ENCODE results near the gene FADS6.
"Not testable (repeated sequence)": the region's sequence is repeated elsewhere in the genome, so short reads cannot be mapped to it uniquely, and the experiment has no call there.

The FADS6 gene

DNA sequence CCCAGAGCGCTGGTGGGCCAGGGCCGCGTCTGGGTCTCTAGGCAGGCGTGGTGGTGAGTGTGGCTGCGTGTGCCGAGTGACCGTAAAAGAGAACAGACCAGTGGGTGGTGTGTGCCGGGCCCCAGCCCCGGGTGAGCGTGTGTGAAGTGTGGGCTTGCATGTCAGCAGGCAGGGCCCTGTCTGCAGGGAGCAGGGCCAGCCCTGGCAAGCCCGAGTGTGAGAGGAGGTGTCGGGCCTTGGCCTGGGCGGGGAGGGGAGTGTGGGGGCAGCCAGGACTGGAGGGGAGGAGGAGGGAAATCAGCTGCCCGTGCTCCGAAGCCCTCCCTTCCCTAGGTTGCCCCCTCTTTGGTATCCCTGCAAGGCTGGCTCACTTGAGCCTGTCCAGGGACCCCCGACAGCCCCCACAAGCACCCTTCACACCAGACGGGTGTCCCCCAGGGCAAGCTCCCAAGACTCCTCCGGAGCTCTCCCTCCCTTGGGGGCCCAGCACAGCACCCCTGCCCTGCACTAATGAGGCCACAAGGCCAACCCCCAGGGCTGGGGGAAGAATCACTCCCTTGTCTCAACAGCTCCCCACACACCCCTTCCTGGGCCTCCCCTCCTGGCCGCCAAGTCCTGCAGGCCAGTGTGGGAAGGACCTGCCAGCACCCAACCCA lies 27.7 kb upstream of the FADS6 start:
- no peak for DNase-seq (ENCODE audit: low read depth, low spot score)

DNA sequence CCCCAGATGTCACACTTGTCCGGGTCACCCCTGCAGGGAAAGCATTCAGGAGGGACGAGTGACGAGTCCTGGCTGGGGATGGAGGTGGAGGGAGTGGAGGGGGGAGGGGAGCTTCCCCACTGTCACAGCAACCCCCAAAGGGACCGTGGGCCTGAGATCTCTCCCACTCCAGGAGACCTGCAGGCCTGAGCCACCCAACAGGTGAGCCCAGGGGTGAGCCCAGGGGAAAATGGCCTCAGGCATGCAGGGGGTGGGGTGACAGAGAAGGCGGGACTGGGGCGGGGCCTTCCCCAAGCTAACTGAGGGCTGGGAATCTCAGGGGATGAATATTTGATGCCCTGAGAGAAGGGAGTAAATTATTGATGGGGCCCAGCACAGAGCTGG lies 27.2 kb upstream of the FADS6 start:
- DNase-seq (ENCODE audit: low read depth, low spot score) = no peak

DNA sequence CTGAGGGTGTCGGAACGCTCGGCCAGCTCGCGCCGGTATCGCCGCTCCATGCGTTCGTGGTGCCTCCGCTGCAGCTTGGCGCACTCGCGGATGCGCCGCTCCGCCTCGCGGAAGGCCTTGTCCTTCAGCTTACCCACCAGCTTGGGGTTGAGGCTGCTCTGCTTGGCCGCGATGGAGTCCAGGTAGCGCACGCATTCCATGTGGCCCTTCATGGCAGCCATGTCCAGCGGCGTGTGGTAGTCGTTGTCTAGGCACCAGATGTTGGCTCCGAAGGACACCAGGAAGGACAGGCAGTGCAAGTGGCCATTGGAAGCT lies 26.8 kb upstream of the FADS6 start:
- DNase-seq (ENCODE audit: low read depth, low spot score) = no peak

DNA sequence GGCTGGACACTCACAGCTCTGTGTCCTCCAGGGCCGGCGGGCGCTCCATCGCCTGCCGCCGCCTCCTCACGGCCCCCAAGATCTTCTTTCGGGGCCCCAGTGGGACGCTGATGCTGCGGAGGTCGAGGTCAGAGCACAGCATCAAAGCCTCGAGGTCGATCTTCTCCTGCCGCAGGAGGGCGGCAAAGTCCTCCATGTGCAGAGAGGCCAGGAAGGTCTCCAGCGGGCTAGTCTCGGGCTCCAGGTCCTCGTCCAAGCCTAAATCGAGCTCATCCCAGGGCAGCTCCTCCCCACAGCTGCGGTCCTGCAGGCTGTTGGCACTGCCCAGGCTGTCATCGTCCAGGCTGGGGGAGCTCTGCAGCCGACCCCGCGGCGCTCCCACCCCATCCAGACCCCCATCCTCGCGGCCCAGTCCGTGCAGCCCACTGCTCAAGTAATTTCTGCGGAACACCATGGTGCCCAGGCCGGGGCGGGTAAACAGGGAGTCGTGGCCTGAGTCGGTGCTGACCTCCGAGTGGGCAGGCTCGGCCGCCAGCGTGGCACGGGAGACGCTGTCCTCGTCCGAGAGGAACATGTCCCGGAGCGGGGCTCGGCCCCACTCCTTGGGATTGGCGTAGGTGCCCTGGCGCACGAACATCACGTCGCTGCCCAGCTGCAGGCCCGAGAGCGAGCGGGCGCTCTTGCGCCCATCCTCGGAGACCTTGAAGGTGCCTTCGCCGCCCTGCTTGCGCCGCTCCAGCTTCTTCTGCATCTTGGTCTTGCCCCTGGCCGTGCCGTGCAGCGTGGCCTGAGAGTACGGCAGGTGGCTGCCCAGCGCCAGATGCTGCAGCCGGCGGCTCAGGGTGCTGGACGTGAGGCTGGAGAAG lies 26.2 kb upstream of the FADS6 start:
- DNase-seq (ENCODE audit: low read depth, low spot score) = no peak

DNA sequence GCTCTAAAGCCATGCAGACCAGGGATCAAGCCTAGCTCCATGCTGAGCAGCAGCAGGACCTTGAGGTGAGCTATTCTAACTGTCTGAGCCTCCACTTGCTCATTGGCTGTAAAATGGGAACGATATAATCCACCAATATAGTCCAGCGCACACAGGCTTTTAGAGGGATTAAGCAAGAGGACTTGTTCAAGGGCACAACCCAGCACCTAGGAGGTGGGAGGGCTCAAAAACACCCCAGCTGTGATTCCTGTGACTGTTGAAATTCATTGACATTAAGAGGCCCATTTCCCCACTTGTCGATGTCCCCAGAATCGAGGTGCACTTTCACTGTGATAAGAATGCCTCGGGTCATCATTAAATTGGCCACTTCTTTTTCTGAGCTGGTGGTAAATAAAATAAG lies 25.5 kb upstream of the FADS6 start:
- DNase-seq (ENCODE audit: low read depth, low spot score) = no peak

DNA sequence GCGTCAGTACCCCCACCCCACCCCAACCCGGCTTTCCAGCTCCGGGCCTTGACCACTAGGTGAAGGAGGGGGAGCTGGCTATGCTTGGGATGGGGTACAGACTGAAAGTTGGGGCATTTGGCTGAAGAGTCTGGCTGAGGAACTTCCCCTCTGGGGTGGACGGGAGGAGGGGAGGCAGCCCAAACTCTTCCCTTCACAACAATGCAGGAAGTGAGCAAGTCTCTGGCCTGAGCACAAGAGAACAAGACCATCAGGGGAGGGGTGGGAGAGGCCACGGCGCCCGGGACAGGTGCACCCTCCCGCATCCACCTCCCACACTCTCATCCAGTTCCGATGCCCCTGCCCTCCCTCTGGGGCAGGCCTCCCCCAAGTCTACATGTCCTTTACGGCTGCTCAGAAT lies 24.0 kb upstream of the FADS6 start:
- no peak for DNase-seq (ENCODE audit: low read depth, low spot score)

DNA sequence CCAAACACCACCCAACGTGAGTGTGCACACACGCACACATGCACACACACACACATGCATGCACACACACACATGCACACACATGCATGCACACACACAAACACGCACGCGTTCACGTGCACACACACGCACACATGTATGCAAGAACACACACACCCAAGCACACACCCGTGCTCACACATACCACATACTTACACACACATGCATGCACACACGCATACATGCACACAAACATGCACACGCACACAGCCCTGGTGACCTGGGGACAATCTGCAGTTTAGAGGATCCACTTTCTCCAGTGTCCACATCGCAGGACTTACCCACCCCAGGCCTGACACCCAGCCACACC lies 23.4 kb upstream of the FADS6 start:
- no peak for DNase-seq (ENCODE audit: low read depth, low spot score)

DNA sequence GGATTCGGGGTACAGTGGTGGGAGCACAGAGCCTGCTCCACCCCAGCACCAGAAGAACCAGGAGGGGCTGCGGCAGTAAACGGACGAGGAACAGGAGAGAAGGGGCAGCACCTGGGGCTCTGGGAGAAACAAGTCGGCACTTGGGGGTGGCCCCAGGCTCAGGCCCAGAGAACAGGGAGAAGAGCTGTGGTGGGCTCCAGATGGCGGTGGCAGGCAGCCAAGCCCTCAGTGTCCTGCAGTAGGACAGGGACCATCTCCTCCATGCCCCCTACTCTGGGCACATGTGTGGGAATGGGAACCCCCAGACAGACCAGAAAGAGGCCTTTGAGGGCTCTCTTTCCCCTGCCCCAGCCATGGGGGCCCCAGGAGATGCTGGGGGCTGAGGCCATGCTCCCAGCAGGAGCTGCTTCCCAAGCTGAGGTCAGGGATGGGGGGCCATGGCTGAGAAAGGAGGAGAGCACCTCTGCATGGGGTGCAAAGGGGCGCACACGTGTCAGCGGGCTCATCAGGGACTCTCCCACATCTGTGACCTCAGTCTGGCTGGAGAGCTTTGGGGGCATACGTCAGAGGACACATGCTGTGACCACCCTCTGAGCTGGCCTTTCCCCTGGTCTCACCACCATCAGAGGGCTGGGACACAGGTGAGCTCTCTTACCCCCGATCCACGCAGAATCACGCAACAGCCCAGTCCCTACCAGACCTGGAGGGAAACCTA lies 22.9 kb upstream of the FADS6 start:
- DNase-seq (ENCODE audit: low read depth, low spot score) = no peak

DNA sequence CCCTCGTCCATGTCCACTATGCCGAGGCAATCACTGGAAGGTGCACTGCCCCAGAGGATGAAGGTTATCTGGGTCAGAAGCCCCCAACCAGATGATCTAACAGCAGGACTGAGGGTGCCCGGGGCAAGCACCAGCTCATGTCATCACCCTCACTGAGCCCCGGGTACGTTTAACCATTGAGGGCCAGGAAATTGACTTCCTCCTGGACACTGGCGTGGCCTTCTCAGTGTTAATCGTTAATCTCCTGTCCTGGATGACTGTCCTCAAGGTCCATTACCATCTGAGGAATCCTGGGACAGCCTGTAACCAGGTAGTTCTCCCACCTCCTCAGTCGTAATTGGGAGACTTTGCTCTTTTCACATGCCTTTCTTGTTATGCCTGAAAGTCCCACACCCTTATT lies 18.0 kb upstream of the FADS6 start:
- not testable (repeated sequence) for DNase-seq (ENCODE audit: low read depth, low spot score)

DNA sequence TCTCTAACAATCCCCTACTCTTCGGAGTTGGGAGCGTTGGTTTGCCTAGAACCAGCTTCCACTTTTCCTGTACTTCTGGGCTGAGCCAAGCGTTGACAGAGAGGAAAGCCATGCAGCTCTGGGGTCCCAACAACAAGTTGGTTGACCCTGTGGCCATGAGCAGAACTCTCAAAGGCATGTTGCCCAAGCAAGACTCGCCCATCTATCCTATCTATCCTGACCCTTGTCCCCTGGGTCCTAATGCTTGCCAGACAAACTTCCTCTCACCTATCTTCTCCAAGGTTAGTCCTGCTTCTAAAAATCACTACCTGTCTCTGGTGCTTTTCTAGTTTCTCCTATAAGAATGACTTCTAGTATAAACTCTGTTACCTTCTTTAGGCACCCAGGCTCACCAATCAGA lies 15.7 kb upstream of the FADS6 start:
- DNase-seq (ENCODE audit: low read depth, low spot score) = not testable (repeated sequence)

DNA sequence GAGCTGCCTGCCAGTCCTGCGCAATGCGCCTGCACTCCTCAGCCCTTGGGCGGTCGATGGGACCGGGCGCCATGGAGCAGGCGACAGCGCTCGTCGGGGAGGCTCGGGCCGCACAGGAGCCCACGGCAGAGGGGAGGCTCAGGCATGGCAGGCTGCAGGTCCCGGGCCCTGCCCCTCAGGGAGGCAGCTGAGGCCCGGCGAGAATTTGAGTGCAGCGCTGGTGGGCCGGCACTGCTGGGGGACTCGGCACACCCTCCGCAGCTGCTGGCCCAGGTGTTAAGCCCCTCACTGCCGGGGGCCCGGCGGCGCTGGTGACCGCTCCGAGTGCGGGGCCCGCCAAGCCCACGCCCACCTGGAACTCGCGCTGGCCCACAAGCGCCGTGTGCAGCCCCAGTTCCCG lies 13.6 kb upstream of the FADS6 start:
- DNase-seq (ENCODE audit: low read depth, low spot score) = no peak

DNA sequence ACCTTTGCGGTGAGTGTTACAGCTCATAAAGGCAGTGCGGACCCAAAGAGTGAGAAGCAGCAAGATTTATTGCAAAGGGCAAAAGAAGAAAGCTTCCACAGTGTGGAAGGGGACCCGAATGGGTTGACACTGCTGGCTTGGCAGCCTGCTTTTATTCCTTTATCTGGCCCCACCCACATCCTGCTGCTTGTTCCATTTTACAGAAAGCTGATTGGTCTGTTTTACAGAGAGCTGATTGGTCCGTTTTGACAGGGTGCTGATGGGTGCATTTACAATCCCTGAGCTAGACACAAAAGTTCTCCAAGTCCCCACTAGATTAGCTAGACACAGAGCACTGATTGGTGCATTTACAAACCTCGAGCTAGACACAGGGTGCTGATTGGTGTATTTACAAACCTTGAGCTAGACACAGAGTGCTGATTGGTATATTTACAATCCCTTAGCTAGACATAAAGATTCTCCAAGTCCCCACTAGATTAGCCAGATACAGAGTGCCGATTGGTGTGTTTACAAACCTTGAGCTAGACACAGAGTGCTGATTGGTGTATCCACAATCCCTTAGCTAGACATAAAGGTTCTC lies 12.9 kb upstream of the FADS6 start:
- not testable (repeated sequence) for DNase-seq (ENCODE audit: low read depth, low spot score)

DNA sequence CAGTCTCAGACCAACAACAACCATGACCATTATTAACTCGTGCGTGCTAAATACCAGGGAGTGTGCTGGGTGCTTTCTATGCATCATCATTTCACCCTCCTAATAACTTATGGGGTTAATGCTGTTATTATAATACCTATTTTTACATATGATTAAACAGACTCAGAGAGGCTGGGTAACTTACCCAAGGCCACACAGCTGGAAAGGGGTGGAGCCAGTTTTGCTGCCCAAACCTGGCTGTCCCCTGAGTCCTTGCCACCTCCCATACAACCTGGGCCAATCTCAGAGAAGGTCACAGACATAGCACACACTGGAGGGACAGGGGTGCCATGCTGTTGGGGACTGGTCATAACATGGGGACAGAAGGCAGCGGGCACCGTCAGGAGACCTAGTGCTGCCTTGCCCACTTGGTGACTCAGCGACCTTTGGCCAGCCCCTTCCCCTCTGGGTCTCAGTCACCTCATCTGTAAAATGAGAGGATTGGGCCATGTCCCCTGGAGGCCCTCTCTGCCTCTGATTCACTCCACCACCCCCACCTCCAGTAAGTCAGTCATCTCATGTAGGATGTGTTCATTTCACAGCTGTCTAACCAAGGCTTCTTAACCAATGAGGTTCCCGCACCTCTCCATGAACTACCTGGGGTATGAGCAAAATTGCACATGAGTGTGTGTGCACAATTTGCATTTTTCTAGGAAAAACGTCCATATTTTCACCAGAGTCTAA lies 11.4 kb upstream of the FADS6 start:
- no peak for DNase-seq (ENCODE audit: low read depth, low spot score)

DNA sequence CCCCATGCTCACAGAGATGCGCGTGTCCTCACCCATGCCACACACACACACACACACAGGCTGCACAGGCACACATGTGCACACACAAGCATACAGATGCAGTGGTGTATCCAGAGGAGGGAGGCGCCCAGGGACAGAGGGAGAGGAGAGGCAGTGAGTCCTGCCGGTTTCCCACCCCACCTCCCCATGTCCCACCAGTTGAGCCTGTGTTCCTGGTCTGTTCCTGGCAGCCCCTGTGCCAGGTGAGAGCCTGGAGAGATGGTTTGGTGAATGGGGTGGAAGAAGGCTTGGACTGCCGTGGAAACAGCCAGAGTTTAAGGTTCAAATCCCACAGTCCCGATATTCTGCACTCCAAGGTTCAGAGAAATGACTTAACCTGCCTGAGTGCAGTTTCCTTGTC lies 10.2 kb upstream of the FADS6 start:
- DNase-seq (ENCODE audit: low read depth, low spot score) = no peak

DNA sequence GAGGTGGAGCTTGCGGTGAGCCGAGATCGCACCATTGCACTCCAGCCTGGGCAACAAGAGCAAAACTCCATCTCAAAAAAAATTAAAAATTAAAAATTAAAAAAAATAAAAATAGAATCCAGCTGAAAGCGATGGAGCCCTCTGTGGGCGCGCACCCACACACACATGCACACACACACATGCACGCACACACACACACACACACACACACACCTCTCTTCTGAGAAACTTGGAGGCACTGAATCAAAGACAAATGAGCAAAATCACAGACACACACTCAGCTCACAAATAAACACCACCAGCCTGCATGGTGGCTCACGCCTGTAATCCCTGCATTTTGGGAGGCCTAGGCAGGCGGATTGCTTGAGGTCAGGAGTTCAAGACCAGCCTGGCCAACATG lies 9.6 kb upstream of the FADS6 start:
- no peak for DNase-seq (ENCODE audit: low read depth, low spot score)

DNA sequence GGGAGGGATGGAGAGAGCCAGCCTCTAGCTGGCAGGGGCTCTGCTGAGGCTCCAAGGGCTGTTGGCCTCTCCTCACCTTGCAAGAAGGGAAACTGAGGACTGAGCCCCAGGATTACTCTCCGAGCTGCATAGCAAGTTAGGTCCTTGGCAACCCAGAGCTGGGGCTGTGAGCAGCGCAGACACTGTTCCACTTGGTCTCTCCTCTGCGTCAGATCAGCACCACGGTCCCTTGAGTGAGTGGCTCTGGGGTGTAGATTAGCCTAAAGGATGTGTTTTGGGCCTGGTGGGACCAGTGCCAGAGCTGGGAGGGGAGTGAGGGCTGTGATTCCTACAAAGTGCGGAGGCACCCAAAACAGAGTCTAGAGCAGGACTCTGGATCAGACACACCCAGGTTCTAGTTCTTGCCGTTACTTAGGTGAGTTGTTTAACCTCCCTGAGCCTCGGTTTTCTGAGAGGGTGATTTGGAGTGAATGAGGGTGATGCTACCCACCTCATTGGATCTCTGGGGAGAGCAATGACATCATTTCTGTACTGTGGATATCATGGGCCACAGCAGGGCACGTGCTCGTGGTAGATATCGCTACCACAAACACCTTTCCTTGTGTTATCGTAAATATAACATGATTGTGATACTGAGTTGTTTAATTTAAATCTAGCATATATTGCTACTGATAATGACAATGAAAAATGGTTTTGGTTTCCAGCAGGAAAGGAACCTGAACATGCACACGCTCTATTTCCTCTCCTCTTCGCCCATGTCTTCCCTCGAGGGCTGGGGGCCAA lies 8.1 kb upstream of the FADS6 start:
- DNase-seq (ENCODE audit: low read depth, low spot score) = no peak

DNA sequence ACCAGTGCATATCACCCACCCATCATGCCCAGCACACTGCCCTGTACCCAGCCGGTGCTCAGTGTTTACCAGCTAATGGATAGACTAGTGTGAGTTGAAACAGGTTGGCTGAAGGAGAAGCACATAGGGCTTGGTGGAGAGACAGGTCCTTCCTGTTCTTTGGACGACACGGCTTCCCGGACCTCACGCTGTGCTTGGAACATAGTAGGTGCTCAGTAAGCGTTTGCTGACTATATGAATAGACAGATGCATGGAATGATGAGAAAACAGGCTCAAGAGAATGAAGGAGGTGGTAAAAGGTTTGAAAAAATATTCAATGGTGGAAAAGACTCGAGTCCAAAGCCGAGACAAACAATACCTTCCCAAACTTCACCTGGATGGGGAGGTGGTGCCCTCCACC lies 6.8 kb upstream of the FADS6 start:
- no peak for DNase-seq (ENCODE audit: low read depth, low spot score)

DNA sequence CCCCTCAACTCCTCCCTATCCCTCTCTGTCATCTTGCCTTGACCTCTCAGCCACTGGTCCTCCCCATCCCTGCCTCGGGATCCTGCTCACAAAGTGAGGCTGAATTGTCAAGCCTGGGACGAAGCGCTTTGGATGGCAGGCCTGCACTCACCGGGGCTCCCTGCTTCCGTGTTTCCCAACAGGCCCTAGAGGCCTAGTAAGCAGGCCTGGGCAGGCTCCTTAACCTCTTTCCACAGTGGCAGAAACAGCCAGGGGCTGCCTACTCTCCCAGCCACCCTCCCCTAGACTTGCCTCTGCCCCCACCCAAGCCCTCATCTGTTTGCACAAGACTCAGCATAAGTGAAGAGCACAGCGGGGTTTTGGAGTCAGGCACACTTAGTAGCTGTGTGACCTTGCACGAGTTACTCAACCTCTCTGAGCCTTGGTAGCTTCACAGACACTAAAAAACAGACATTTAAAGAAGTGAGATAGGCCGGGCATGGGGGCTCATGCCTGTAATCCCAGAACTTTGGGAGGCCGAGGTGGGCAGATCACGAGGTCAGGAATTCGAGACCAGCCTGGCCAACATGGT lies 5.0 kb upstream of the FADS6 start:
- DNase-seq (ENCODE audit: low read depth, low spot score) = no peak

DNA sequence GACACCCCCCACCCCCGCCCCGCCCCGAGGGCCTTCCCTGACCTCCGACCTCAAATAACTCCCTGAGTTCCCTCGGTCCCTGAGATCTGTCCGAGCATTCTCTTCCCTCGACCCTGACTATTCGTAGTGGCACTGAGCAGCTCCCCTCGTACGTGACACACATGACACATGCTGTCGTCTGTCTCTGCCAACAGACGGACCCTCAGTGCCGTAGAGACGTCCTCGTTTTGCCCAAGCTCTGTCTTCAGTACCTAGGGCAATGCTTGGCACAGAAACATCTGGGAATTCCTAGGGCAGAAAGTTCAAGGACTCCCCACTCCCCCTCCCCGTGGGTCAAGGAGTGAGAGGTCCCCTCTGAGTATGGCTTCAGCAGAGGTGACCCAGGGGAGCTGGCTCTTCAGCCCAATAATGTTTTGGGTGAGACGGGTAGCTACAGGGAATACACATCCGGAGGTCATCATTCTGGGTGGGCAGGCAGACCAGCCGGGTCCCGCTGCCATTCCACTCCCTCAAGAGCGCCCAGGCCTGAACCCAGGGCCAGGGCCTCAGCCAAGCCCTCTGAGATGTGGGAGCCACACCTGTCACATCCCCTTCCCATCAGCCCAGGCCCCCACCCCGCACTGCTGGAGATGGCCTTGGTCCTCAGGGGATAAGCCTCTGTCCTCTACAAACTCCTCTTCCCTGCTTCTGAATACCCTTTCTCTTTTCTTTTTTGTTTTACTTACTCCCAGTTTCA lies 671 bp upstream of the FADS6 start:
- DNase-seq (ENCODE audit: low read depth, low spot score) = no peak
